HG02678 (cell line): ENCODE data around the gene CCBE1.
"Not testable (repeated sequence)": the region's sequence is repeated elsewhere in the genome, so short reads cannot be mapped to it uniquely, and the experiment has no call there.

Source experiments
- ATAC-seq: cut with Tn5 transposase; IDR thresholded peaks from one replicate; pipeline ENCODE4 v1.9.1; 2021; ENCODE audit warnings: mild to moderate bottlenecking, moderate library complexity; ENCODE audit not compliant: unreplicated experiment

The CCBE1 gene

GRCh38 chr18:59685501-59685900 lies 11.7 kb downstream of the CCBE1 start:
- no peak for ATAC-seq

- ATAC-seq = no peak
Observed at GRCh38 chr18:59684777-59685176, 12.4 kb downstream of the CCBE1 start.

GRCh38 chr18:59681521-59682004 lies 15.7 kb downstream of the CCBE1 start:
- ATAC-seq = no peak

- no peak for ATAC-seq
Observed at GRCh38 chr18:59681051-59681450, 16.2 kb downstream of the CCBE1 start.

- no peak for ATAC-seq
Observed at GRCh38 chr18:59675346-59675745, 21.9 kb downstream of the CCBE1 start.

- ATAC-seq = no peak
Observed at GRCh38 chr18:59674903-59675270, 22.3 kb downstream of the CCBE1 start.

- ATAC-seq = no peak
Observed at GRCh38 chr18:59674186-59674902, 22.9 kb downstream of the CCBE1 start.

- ATAC-seq = no peak
Observed at GRCh38 chr18:59672235-59672711, 24.9 kb downstream of the CCBE1 start.

- ATAC-seq = no peak
Observed at GRCh38 chr18:59671551-59671950, 25.7 kb downstream of the CCBE1 start.

- ATAC-seq = no peak
Observed at GRCh38 chr18:59669872-59670657, 27.2 kb downstream of the CCBE1 start.

GRCh38 chr18:59667488-59667887 lies 29.7 kb downstream of the CCBE1 start:
- no peak for ATAC-seq

- not testable (repeated sequence) for ATAC-seq
Observed at GRCh38 chr18:59666007-59666402, 31.2 kb downstream of the CCBE1 start.

GRCh38 chr18:59665057-59666006 lies 31.9 kb downstream of the CCBE1 start:
- no peak for ATAC-seq

GRCh38 chr18:59664329-59664728 lies 32.9 kb downstream of the CCBE1 start:
- ATAC-seq = no peak

GRCh38 chr18:59663096-59663495 lies 34.1 kb downstream of the CCBE1 start:
- ATAC-seq = no peak

GRCh38 chr18:59661891-59662701 lies 35.1 kb downstream of the CCBE1 start:
- ATAC-seq = no peak

GRCh38 chr18:59660786-59661743 lies 36.2 kb downstream of the CCBE1 start:
- ATAC-seq = no peak

GRCh38 chr18:59660366-59660765 lies 36.9 kb downstream of the CCBE1 start:
- no peak for ATAC-seq
